ENCODE measurements around the gene KRT73. TPM values are rescaled to one million over a fixed set of nuclear protein-coding genes. Genes with fewer than 3 reads are reported as not detected.

The KRT73 gene
- total RNA-seq, 2 donors from 2014 or later = not detected

DNA sequence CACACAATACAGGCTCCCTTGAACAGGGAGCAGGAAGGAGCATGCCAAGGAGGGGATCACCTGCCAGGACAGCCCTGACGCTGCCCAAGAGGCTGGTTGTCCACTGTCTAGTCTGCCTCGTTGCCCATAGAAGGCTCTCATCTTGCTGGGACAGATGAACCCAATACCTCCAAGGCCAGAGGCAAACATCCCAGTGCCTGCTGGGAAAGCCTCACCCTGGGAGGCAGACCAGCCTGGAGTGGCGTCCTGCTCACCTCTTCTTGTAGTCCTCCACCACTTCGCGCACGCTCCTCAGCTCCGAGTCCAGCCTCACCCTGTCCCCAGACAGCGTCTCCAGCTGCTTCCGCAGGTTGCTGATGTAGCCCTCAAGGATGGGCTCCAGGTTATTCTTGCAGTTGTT lies 2.4 kb downstream of the KRT73 start:
- Mint-ChIP-seq H3K4me1 (peaks cover 14% of the 10 kb centered on the region), H3K36me3 (ENCODE audit: low read depth) (no peaks in the 10 kb centered on the region), H3K27ac (no peak overlapping the region), H3K4me3 (no peak overlapping the region), H3K27me3 (ENCODE audit: insufficient read depth) (peaks cover 90% of the 10 kb centered on the region), H3K9me3 (no peaks in the 10 kb centered on the region)
- Histone ChIP-seq H3K9me3 (ENCODE audit: control insufficient read depth, low read length) (no peaks in the 10 kb centered on the region), H3K9ac (ENCODE audit: extremely low read depth, low read length, poor library complexity, severe bottlenecking) (no peak overlapping the region), H3K27ac (ENCODE audit: low read depth, low read length) (no peak overlapping the region), H3K4me3 (ENCODE audit: low read length) (no peak overlapping the region), H3K27me3 (ENCODE audit: control insufficient read depth, insufficient read depth, low read length, poor library complexity, severe bottlenecking) (peaks cover 66% of the 10 kb centered on the region), H3K36me3 (ENCODE audit: control insufficient read depth, insufficient read depth, low read length) (no peaks in the 10 kb centered on the region), H3K4me1 (ENCODE audit: control insufficient read depth, insufficient read depth, low read length) (peaks cover 20% of the 10 kb centered on the region)
- TF ChIP-seq, protein P1, sequence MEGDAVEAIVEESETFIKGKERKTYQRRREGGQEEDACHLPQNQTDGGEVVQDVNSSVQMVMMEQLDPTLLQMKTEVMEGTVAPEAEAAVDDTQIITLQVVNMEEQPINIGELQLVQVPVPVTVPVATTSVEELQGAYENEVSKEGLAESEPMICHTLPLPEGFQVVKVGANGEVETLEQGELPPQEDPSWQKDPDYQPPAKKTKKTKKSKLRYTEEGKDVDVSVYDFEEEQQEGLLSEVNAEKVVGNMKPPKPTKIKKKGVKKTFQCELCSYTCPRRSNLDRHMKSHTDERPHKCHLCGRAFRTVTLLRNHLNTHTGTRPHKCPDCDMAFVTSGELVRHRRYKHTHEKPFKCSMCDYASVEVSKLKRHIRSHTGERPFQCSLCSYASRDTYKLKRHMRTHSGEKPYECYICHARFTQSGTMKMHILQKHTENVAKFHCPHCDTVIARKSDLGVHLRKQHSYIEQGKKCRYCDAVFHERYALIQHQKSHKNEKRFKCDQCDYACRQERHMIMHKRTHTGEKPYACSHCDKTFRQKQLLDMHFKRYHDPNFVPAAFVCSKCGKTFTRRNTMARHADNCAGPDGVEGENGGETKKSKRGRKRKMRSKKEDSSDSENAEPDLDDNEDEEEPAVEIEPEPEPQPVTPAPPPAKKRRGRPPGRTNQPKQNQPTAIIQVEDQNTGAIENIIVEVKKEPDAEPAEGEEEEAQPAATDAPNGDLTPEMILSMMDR (conservative IDR thresholded peaks at IDR 0.05) = no peak
- DNase-seq = peak; percentile 41
- WGBS, 2 experiments (ENCODE audit: insufficient coverage in 1 of 2, insufficient read length in 1 of 2) = 94 to 100% methylated on average over 8 to 9 of the region's 9 CpGs

DNA sequence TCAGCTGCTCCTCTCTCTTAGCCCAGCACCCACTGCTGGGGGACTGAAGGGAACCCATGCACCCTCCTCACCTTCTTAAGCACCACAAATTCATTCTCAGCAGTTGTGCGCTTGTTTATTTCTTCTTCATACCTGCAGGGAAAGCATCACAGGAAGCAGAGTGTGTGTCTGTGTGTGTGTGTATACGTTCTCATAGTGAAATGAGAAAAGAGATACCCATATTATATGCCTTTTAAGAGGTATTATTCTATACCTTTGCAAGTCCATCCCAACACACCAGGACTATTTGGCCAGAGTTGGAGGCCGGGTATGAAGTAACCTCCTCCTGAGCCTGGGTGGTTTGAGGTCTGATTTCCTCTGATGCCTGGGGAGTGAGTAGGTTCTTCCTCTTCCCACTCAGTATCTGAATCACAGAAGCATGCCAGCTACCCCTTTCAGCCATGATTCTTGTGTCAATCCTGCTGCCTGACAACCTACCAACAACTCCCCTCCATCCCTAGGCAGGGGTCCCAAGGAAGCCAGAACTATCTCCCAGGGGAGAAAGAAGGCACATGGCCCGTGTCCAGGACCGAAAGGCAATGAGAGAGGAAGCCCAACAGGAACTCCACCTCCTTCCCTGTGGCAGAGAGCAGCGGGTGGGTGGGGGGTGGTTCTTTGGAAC lies 3.0 kb downstream of the KRT73 start:
- Histone ChIP-seq H3K4me3 (ENCODE audit: low read length) (no peak overlapping the region), H3K27me3 (ENCODE audit: control insufficient read depth, insufficient read depth, low read length, poor library complexity, severe bottlenecking) (peaks cover 70% of the 10 kb centered on the region), H3K9me3 (ENCODE audit: control insufficient read depth, low read length) (no peaks in the 10 kb centered on the region), H3K9ac (ENCODE audit: extremely low read depth, low read length, poor library complexity, severe bottlenecking) (no peak overlapping the region), H3K4me1 (ENCODE audit: control insufficient read depth, insufficient read depth, low read length) (peaks cover 20% of the 10 kb centered on the region), H3K27ac (ENCODE audit: low read depth, low read length) (no peak overlapping the region), H3K36me3 (ENCODE audit: control insufficient read depth, insufficient read depth, low read length) (no peaks in the 10 kb centered on the region)
- Mint-ChIP-seq H3K9me3 (no peaks in the 10 kb centered on the region), H3K27me3 (ENCODE audit: insufficient read depth) (peaks cover 96% of the 10 kb centered on the region), H3K4me3 (no peak overlapping the region), H3K4me1 (peaks cover 10% of the 10 kb centered on the region), H3K36me3 (ENCODE audit: low read depth) (no peaks in the 10 kb centered on the region), H3K27ac (no peak overlapping the region)
- TF ChIP-seq, protein P1 (conservative IDR thresholded peaks at IDR 0.05) = no peak
- 81 to 82% methylated on average over 3 to 4 of the region's 6 CpGs for WGBS, 2 experiments (ENCODE audit: insufficient coverage in 1 of 2, insufficient read length in 1 of 2)
- no peak for DNase-seq

DNA sequence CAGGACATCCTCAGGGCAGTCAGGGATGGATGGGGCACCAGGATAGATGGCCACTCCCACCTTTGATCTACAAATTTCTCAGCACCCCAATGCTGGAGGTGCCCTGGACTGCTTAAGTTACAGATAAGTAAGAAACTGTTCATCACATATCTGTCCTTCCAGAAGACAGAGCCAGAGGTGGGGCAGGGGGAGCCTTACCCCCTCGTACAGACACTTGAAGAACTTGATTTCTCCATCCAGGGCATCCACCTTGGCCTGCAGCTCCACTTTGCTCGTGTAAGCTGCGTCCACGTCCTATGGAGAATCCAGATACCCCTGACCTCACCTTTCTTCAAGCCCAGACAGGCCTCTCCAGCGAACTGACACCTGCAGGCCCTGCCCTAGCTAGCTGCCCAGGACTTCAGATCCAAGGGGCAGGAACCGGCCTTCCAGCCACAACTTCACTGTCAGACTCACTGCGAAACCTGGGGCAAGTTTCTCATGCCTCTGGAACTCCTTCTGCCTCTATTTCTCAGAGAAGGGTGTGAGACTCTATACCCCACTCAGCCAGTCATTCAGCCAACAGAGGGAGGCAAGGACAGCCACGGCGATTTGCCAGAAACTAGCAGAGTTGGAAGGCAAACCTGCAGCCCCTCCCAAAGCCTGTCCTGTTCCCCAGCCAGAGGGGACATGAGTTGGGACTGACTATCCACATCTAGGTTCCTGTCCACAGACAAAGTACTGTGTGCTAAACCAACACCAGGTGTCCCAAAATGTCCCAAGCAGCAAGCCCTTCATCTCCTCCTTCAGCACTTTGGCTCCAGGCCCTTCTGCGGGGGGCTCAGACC lies 3.8 kb downstream of the KRT73 start:
- H3K27me3 ChIP-seq (ENCODE audit: control insufficient read depth, insufficient read depth, low read length, poor library complexity, severe bottlenecking) = peaks cover 70% of the 10 kb centered on the region
- H3K27ac ChIP-seq (ENCODE audit: low read depth, low read length) = no peak overlapping the region
- H3K9me3 ChIP-seq (ENCODE audit: control insufficient read depth, low read length) = no peaks in the 10 kb centered on the region
- H3K36me3 ChIP-seq (ENCODE audit: control insufficient read depth, insufficient read depth, low read length) = no peaks in the 10 kb centered on the region
- TF ChIP-seq, protein P1 (conservative IDR thresholded peaks at IDR 0.05) = no peak
- H3K9ac ChIP-seq (ENCODE audit: extremely low read depth, low read length, poor library complexity, severe bottlenecking) = no peak overlapping the region
- Mint-ChIP-seq H3K4me1 (peaks cover 10% of the 10 kb centered on the region), H3K27me3 (ENCODE audit: insufficient read depth) (peaks cover 99% of the 10 kb centered on the region), H3K27ac (no peak overlapping the region), H3K9me3 (no peaks in the 10 kb centered on the region), H3K36me3 (ENCODE audit: low read depth) (no peaks in the 10 kb centered on the region), H3K4me3 (no peak overlapping the region)
- 94 to 97% methylated on average over 5 to 10 of the region's 10 CpGs for WGBS, 2 experiments (ENCODE audit: insufficient coverage in 1 of 2, insufficient read length in 1 of 2)
- peaks cover 20% of the 10 kb centered on the region for H3K4me1 ChIP-seq (ENCODE audit: control insufficient read depth, insufficient read depth, low read length)
- no peak overlapping the region for H3K4me3 ChIP-seq (ENCODE audit: low read length)
- DNase-seq = peak; percentile 38

Data from endodermal cell (in vitro differentiated cells).